BLaER1 treated with 17β-estradiol and CSF1 and Interleukin-3, amounts not matched to agents 10 nM and 100 nM (cell line): Measurements from ENCODE around the gene SLC24A5.
A peak's percentile ranks its signal among the peaks of the same experiment; 100 is the strongest.

Experiments
- H3K27ac ChIP-seq, 11 experiments: shearing (Covaris generic); formaldehyde crosslinking; 2 replicates each; pipeline ENCODE4 v1.8.1; 2022
- H3K27me3 ChIP-seq, 11 experiments: shearing (Covaris generic); formaldehyde crosslinking; 2 replicates each; pipeline ENCODE4 v1.8.1; 2022
- H3K36me3 ChIP-seq, 11 experiments: shearing (Covaris generic); formaldehyde crosslinking; 2 replicates each; pipeline ENCODE4 v1.8.1; 2022
- H3K4me1 ChIP-seq, 10 experiments: shearing (Covaris generic); formaldehyde crosslinking; 2 replicates each; pipeline ENCODE4 v1.8.1; 2022
- H3K4me2 ChIP-seq, 11 experiments: shearing (Covaris generic); formaldehyde crosslinking; 2 replicates each; pipeline ENCODE4 v1.8.1; 2022
- H3K4me3 ChIP-seq, 10 experiments: shearing (Covaris generic); formaldehyde crosslinking; 2 replicates each; pipeline ENCODE4 v1.8.1; 2022
- H3K9ac ChIP-seq, 11 experiments: shearing (Covaris generic); formaldehyde crosslinking; 2 replicates each; pipeline ENCODE4 v1.8.1; 2022
- H3K9me3 ChIP-seq, 11 experiments: shearing (Covaris generic); formaldehyde crosslinking; replicated peaks in 1 of 11; 2 replicates each; pipeline ENCODE4 v1.8.1; 2022
- H4K20me1 ChIP-seq, 11 experiments: shearing (Covaris generic); formaldehyde crosslinking; 2 replicates each; pipeline ENCODE4 v1.8.1; 2022
- Cebpa-rat ChIP-seq, 11 experiments: shearing (Covaris generic); IDR thresholded peaks; 2 replicates each; pipeline ENCODE4 v1.8.1; 2022

The SLC24A5 gene

GRCh38 chr15:48089702-48090101, 31.1 kb upstream of the SLC24A5 start:
- Histone ChIP-seq H3K27ac (no peak overlapping the region), H3K27me3 (no peaks in the 10 kb centered on the region), H4K20me1 (no peaks in the 10 kb centered on the region), H3K36me3 (no peaks in the 10 kb centered on the region), H3K9ac (no peak overlapping the region), H3K4me2 (no peak overlapping the region), H3K4me1 (no peaks in the 10 kb centered on the region), H3K4me3 (no peak overlapping the region), H3K9me3 (no peaks in the 10 kb centered on the region)
- no peak for TF ChIP-seq Cebpa-rat (IDR thresholded peaks at IDR 0.05)

GRCh38 chr15:48090115-48090514, 30.7 kb upstream of the SLC24A5 start:
- Histone ChIP-seq H3K4me1 (no peaks in the 10 kb centered on the region), H3K9ac (no peak overlapping the region), H3K36me3 (no peaks in the 10 kb centered on the region), H3K27me3 (no peaks in the 10 kb centered on the region), H3K4me2 (no peak overlapping the region), H3K9me3 (no peaks in the 10 kb centered on the region), H3K4me3 (no peak overlapping the region), H4K20me1 (no peaks in the 10 kb centered on the region), H3K27ac (no peak overlapping the region)
- no peak for TF ChIP-seq Cebpa-rat (IDR thresholded peaks at IDR 0.05)

- no peak overlapping the region for H3K4me2 ChIP-seq
These were observed 30.1 kb upstream of the SLC24A5 start for GRCh38 chr15:48090666-48091065.

GRCh38 chr15:48091522-48091921, 29.3 kb upstream of the SLC24A5 start:
- Histone ChIP-seq H3K27ac (no peak overlapping the region), H3K36me3 (no peaks in the 10 kb centered on the region), H3K4me2 (no peak overlapping the region), H3K9ac (no peak overlapping the region), H3K9me3 (no peaks in the 10 kb centered on the region), H4K20me1 (no peaks in the 10 kb centered on the region), H3K4me1 (no peaks in the 10 kb centered on the region), H3K4me3 (no peak overlapping the region), H3K27me3 (no peaks in the 10 kb centered on the region)
- TF ChIP-seq Cebpa-rat (IDR thresholded peaks at IDR 0.05), result no peak

More at GRCh38 chr15:48090666-48091065, 30.1 kb upstream of the SLC24A5 start:
- Histone ChIP-seq H3K27ac (no peak overlapping the region), H3K9me3 (no peaks in the 10 kb centered on the region), H3K4me1 (no peaks in the 10 kb centered on the region), H3K9ac (no peak overlapping the region), H3K4me3 (no peak overlapping the region), H3K27me3 (no peaks in the 10 kb centered on the region), H4K20me1 (no peaks in the 10 kb centered on the region), H3K36me3 (no peaks in the 10 kb centered on the region)
- no peak for TF ChIP-seq Cebpa-rat (IDR thresholded peaks at IDR 0.05)

GRCh38 chr15:48096355-48096786, 24.4 kb upstream of the SLC24A5 start:
- Histone ChIP-seq H4K20me1 (no peaks in the 10 kb centered on the region), H3K9ac (no peak overlapping the region), H3K9me3 (no peaks in the 10 kb centered on the region), H3K27ac (no peak overlapping the region), H3K4me2 (no peak overlapping the region), H3K27me3 (no peaks in the 10 kb centered on the region), H3K36me3 (no peaks in the 10 kb centered on the region), H3K4me1 (no peaks in the 10 kb centered on the region), H3K4me3 (no peak overlapping the region)
- no peak for TF ChIP-seq Cebpa-rat (IDR thresholded peaks at IDR 0.05)

- Histone ChIP-seq H4K20me1 (no peaks in the 10 kb centered on the region), H3K4me1 (no peaks in the 10 kb centered on the region), H3K36me3 (no peaks in the 10 kb centered on the region), H3K9ac (no peak overlapping the region), H3K27ac (no peak overlapping the region), H3K4me2 (no peak overlapping the region), H3K4me3 (no peak overlapping the region), H3K9me3 (no peaks in the 10 kb centered on the region), H3K27me3 (no peaks in the 10 kb centered on the region)
- TF ChIP-seq Cebpa-rat (IDR thresholded peaks at IDR 0.05), result no peak
These were observed 24.0 kb upstream of the SLC24A5 start for GRCh38 chr15:48096813-48097212.

- Histone ChIP-seq H3K9ac (no peak overlapping the region), H3K4me1 (no peaks in the 10 kb centered on the region), H3K4me2 (no peak overlapping the region), H3K36me3 (no peaks in the 10 kb centered on the region), H3K27ac (no peak overlapping the region), H4K20me1 (no peaks in the 10 kb centered on the region), H3K9me3 (no peaks in the 10 kb centered on the region), H3K4me3 (no peak overlapping the region), H3K27me3 (no peaks in the 10 kb centered on the region)
- no peak for TF ChIP-seq Cebpa-rat (IDR thresholded peaks at IDR 0.05)
These were observed 23.5 kb upstream of the SLC24A5 start for GRCh38 chr15:48097264-48097663.

- H3K9ac ChIP-seq, result no peak overlapping the region
- H3K36me3 ChIP-seq, result no peaks in the 10 kb centered on the region
- no peaks in the 10 kb centered on the region for H3K27me3 ChIP-seq
- H3K4me2 ChIP-seq, result no peak overlapping the region
- H3K27ac ChIP-seq, result no peak overlapping the region
- no peak overlapping the region for H3K4me3 ChIP-seq
- no peak for TF ChIP-seq Cebpa-rat (IDR thresholded peaks at IDR 0.05)
- H4K20me1 ChIP-seq, result no peaks in the 10 kb centered on the region
- no peaks in the 10 kb centered on the region for H3K9me3 ChIP-seq
- H3K4me1 ChIP-seq, result peaks cover 0 to 4% (median 0%) of the 10 kb centered on the region in 10 experiments; a peak in 1 of 20 replicates
These were observed 19.3 kb upstream of the SLC24A5 start for GRCh38 chr15:48101376-48101961.

GRCh38 chr15:48102167-48102566, 18.6 kb upstream of the SLC24A5 start:
- H3K4me2 ChIP-seq, result 0 out of 22 replicates have a peak overlapping the region, but pooled peaks of 1 of the 11 experiments have one; percentile 4
- no peak overlapping the region for H3K4me3 ChIP-seq
- H3K9me3 ChIP-seq, result no peaks in the 10 kb centered on the region
- H3K4me1 ChIP-seq, result peaks cover 0 to 4% (median 0%) of the 10 kb centered on the region in 10 experiments; a peak in 1 of 20 replicates
- H3K27me3 ChIP-seq, result no peaks in the 10 kb centered on the region
- TF ChIP-seq Cebpa-rat (IDR thresholded peaks at IDR 0.05), result no peak
- no peaks in the 10 kb centered on the region for H3K36me3 ChIP-seq
- no peak overlapping the region for H3K9ac ChIP-seq
- no peaks in the 10 kb centered on the region for H4K20me1 ChIP-seq
- no peak overlapping the region for H3K27ac ChIP-seq

- H3K4me3 ChIP-seq, result no peak overlapping the region
- no peak overlapping the region for H3K27ac ChIP-seq
- no peak for TF ChIP-seq Cebpa-rat (IDR thresholded peaks at IDR 0.05)
- no peaks in the 10 kb centered on the region for H3K9me3 ChIP-seq
- H3K9ac ChIP-seq, result no peak overlapping the region
- H3K36me3 ChIP-seq, result no peaks in the 10 kb centered on the region
- H3K4me1 ChIP-seq, result peaks cover 0 to 4% (median 0%) of the 10 kb centered on the region in 10 experiments; a peak in 1 of 20 replicates
- H3K27me3 ChIP-seq, result no peaks in the 10 kb centered on the region
- no peaks in the 10 kb centered on the region for H4K20me1 ChIP-seq
- no peak overlapping the region for H3K4me2 ChIP-seq
These were observed 17.1 kb upstream of the SLC24A5 start for GRCh38 chr15:48103647-48104046.
